Umbilical cord (tissue), 1 donor: ENCODE results near the gene WT1. TPM values are rescaled to one million over a fixed set of nuclear protein-coding genes. Genes with fewer than 3 reads are reported as not detected.

Source experiments
- total RNA-seq: library from RNA; depleted of rRNA; stranded (reverse); fragments of >200 nt; gene quantifications from one replicate; pipeline ENCODE4 v1.2.3, GENCODE V29; 2014; ENCODE audit warnings: low replicate concordance; ENCODE audit not compliant: insufficient read depth

The WT1 gene
- total RNA-seq, 1 donor from 2014 or later, result 0.48 TPM

Other genes starting within 250 kb of the WT1 start
- gene EIF3M, start 148.3 kb upstream of the WT1 start, total RNA-seq, result 209 TPM